OCI-LY1 (cell line): ENCODE results near the gene ZNRD2.

Experiments used
- H2AFZ ChIP-seq: fragments of 200-600 bp; sonication (generic), shearing (Covaris generic); 2 replicates; pipeline ENCODE4 v1.6.0; 2014; ENCODE audit warnings: antibody characterized with exemption, mild to moderate bottlenecking, low read length
- H3F3A ChIP-seq: fragments of 200-600 bp; sonication (generic), shearing (Covaris generic); 2 replicates; pipeline ENCODE4 v1.6.0; 2014; ENCODE audit warnings: mild to moderate bottlenecking, antibody characterized with exemption, low read length, moderate library complexity; ENCODE audit not compliant: insufficient read depth
- H3K27ac ChIP-seq: fragments of 200-600 bp; sonication (generic); 2 replicates; pipeline ENCODE4 v1.5.1; 2014; ENCODE audit warnings: low read length, mixed run types, mild to moderate bottlenecking, low read depth; ENCODE audit not compliant: poor library complexity, severe bottlenecking
- H3K27me3 ChIP-seq: fragments of 200-600 bp; sonication (generic); 2 replicates; pipeline ENCODE4 v1.6.0; 2014; ENCODE audit warnings: antibody characterized with exemption, mild to moderate bottlenecking, low read length, moderate library complexity; ENCODE audit not compliant: insufficient read depth
- H3K36me3 ChIP-seq: fragments of 200-600 bp; sonication (generic); 2 replicates; pipeline ENCODE4 v1.6.1; 2014; ENCODE audit warnings: mild to moderate bottlenecking, antibody characterized with exemption, low read length, moderate library complexity, mixed read lengths; ENCODE audit not compliant: insufficient read depth
- H3K4me1 ChIP-seq: fragments of 200-600 bp; sonication (generic); 2 replicates; pipeline ENCODE4 v1.5.1; 2014; ENCODE audit warnings: mild to moderate bottlenecking, low read length, moderate library complexity; ENCODE audit not compliant: insufficient read depth, severe bottlenecking
- H3K4me2 ChIP-seq: fragments of 200-600 bp; sonication (generic), shearing (Covaris generic); 2 replicates; pipeline ENCODE4 v1.6.1; 2014; ENCODE audit warnings: low read length
- H3K4me3 ChIP-seq: fragments of 200-600 bp; sonication (generic); 2 replicates; pipeline ENCODE4 v1.5.1; 2014; ENCODE audit warnings: low read length, low read depth, mild to moderate bottlenecking, mixed read lengths; ENCODE audit not compliant: poor library complexity, severe bottlenecking
- H3K79me2 ChIP-seq: fragments of 200-600 bp; shearing (Covaris generic); 2 replicates; pipeline ENCODE4 v1.6.1; 2016; ENCODE audit warnings: mixed run types, low read length, mixed read lengths; ENCODE audit not compliant: insufficient read depth
- H3K9ac ChIP-seq: fragments of 200-600 bp; sonication (generic), shearing (Covaris generic); 2 replicates; pipeline ENCODE4 v1.6.1; 2014; ENCODE audit warnings: mild to moderate bottlenecking, low read length, mixed read lengths
- H3K9me2 ChIP-seq: fragments of 200-600 bp; sonication (generic), shearing (Covaris generic); 2 replicates; pipeline ENCODE4 v1.6.1; 2014; ENCODE audit warnings: low read depth, mild to moderate bottlenecking, low read length, mixed read lengths
- H3K9me3 ChIP-seq: fragments of 200-600 bp; shearing (Covaris generic); 2 replicates; pipeline ENCODE4 v1.6.1; 2014; ENCODE audit warnings: low read length, mixed read lengths
- H4K20me1 ChIP-seq: fragments of 200-600 bp; sonication (generic), shearing (Covaris generic); 2 replicates; pipeline ENCODE4 v1.6.0; 2016; ENCODE audit warnings: mild to moderate bottlenecking, low read length; ENCODE audit not compliant: insufficient read depth
- CTCF ChIP-seq: fragments of 200-600 bp; sonication (generic), shearing (Covaris generic); IDR thresholded peaks from 2 replicates; pipeline ENCODE4 v1.5.1; 2017; ENCODE audit warnings: mild to moderate bottlenecking, antibody characterized with exemption, low read length, moderate library complexity, mixed read lengths
- EZH2 ChIP-seq: fragments of 200-600 bp; sonication (generic), shearing (Covaris generic); IDR thresholded peaks from 2 replicates; pipeline ENCODE4 v1.8.0; 2017; ENCODE audit warnings: borderline replicate concordance, mixed run types, mild to moderate bottlenecking, antibody characterized with exemption, low read length, moderate library complexity, mixed read lengths

The ZNRD2 gene

GRCh38 chr11:65609229-65609628 lies 39.0 kb downstream of the ZNRD2 start:
- Histone ChIP-seq H3K27ac (no peak overlapping the region), H3K9me2 (no peaks in the 10 kb centered on the region), H3K27me3 (no peaks in the 10 kb centered on the region), H4K20me1 (no peaks in the 10 kb centered on the region), H3K4me2 (no peak overlapping the region), H3K9ac (no peak overlapping the region), H3K79me2 (no peaks in the 10 kb centered on the region), H3K4me1 (peaks cover 27% of the 10 kb centered on the region), H2AFZ (no peak overlapping the region), H3F3A (no peaks in the 10 kb centered on the region), H3K9me3 (no peaks in the 10 kb centered on the region), H3K4me3 (no peak overlapping the region), H3K36me3 (peaks cover 35% of the 10 kb centered on the region)
- TF ChIP-seq CTCF (no peak), EZH2 (no peak)

GRCh38 chr11:65609665-65610064 lies 39.4 kb downstream of the ZNRD2 start:
- TF ChIP-seq EZH2 (no peak), CTCF (no peak)
- peaks cover 27% of the 10 kb centered on the region for H3K4me1 ChIP-seq
- H3K9me3 ChIP-seq: no peaks in the 10 kb centered on the region
- H3K27ac ChIP-seq: no peak overlapping the region
- H4K20me1 ChIP-seq: no peaks in the 10 kb centered on the region
- no peak overlapping the region for H2AFZ ChIP-seq
- no peaks in the 10 kb centered on the region for H3K79me2 ChIP-seq
- H3K9me2 ChIP-seq: no peaks in the 10 kb centered on the region
- no peak overlapping the region for H3K4me3 ChIP-seq
- H3K4me2 ChIP-seq: no peak overlapping the region
- no peak overlapping the region for H3K9ac ChIP-seq
- H3K27me3 ChIP-seq: no peaks in the 10 kb centered on the region
- H3K36me3 ChIP-seq: peaks cover 31% of the 10 kb centered on the region
- H3F3A ChIP-seq: no peaks in the 10 kb centered on the region

- peaks cover 23% of the 10 kb centered on the region for H3K36me3 ChIP-seq
- H3K9me2 ChIP-seq: no peaks in the 10 kb centered on the region
- no peaks in the 10 kb centered on the region for H3F3A ChIP-seq
- H3K4me3 ChIP-seq: no peak overlapping the region
- H3K9me3 ChIP-seq: no peaks in the 10 kb centered on the region
- no peaks in the 10 kb centered on the region for H3K79me2 ChIP-seq
- H3K4me2 ChIP-seq: no peak overlapping the region
- H3K4me1 ChIP-seq: peaks cover 27% of the 10 kb centered on the region
- H3K27ac ChIP-seq: no peak overlapping the region
- no peak overlapping the region for H2AFZ ChIP-seq
- H4K20me1 ChIP-seq: no peaks in the 10 kb centered on the region
- TF ChIP-seq EZH2 (no peak), CTCF (no peak)
- no peak overlapping the region for H3K9ac ChIP-seq
- H3K27me3 ChIP-seq: no peaks in the 10 kb centered on the region
Measured at GRCh38 chr11:65610404-65610803, 40.1 kb downstream of the ZNRD2 start.
